Measurements from ENCODE around the gene MAL.

Gene MAL

GRCh38 chr2:95057535-95058370 lies 32.2 kb downstream of the MAL start:
- no peaks in the 10 kb centered on the region for H3K36me3 ChIP-seq (ENCODE audit: low read depth)
- no peak for ATAC-seq (ENCODE audit: low read depth)
- H3K4me3 ChIP-seq (ENCODE audit: severe bottlenecking): no peak overlapping the region
- DNase-seq (ENCODE audit: low spot score): no peak
- no peaks in the 10 kb centered on the region for H3K9me3 ChIP-seq (ENCODE audit: severe bottlenecking)
- no peaks in the 10 kb centered on the region for H3K27me3 ChIP-seq (ENCODE audit: insufficient read depth, poor library complexity, severe bottlenecking)
- H3K4me1 ChIP-seq (ENCODE audit: insufficient read depth, poor library complexity, severe bottlenecking): no peaks in the 10 kb centered on the region
- H3K27ac ChIP-seq (ENCODE audit: poor library complexity, severe bottlenecking): no peak overlapping the region
- no peak for TF ChIP-seq CTCF (IDR thresholded peaks at IDR 0.05; ENCODE audit: poor library complexity, severe bottlenecking)

GRCh38 chr2:95058466-95058988 lies 33.0 kb downstream of the MAL start:
- no peak for DNase-seq (ENCODE audit: low spot score)
- H3K36me3 ChIP-seq (ENCODE audit: low read depth): no peaks in the 10 kb centered on the region
- no peak for ATAC-seq (ENCODE audit: low read depth)
- TF ChIP-seq CTCF (IDR thresholded peaks at IDR 0.05; ENCODE audit: poor library complexity, severe bottlenecking): no peak
- no peak overlapping the region for H3K4me3 ChIP-seq (ENCODE audit: severe bottlenecking)
- no peak overlapping the region for H3K27ac ChIP-seq (ENCODE audit: poor library complexity, severe bottlenecking)
- H3K4me1 ChIP-seq (ENCODE audit: insufficient read depth, poor library complexity, severe bottlenecking): no peaks in the 10 kb centered on the region
- H3K9me3 ChIP-seq (ENCODE audit: severe bottlenecking): no peaks in the 10 kb centered on the region
- H3K27me3 ChIP-seq (ENCODE audit: insufficient read depth, poor library complexity, severe bottlenecking): no peaks in the 10 kb centered on the region

GRCh38 chr2:95058989-95059641 lies 33.6 kb downstream of the MAL start:
- no peaks in the 10 kb centered on the region for H3K27me3 ChIP-seq (ENCODE audit: insufficient read depth, poor library complexity, severe bottlenecking)
- no peak overlapping the region for H3K27ac ChIP-seq (ENCODE audit: poor library complexity, severe bottlenecking)
- no peak overlapping the region for H3K4me3 ChIP-seq (ENCODE audit: severe bottlenecking)
- no peaks in the 10 kb centered on the region for H3K9me3 ChIP-seq (ENCODE audit: severe bottlenecking)
- TF ChIP-seq CTCF (IDR thresholded peaks at IDR 0.05; ENCODE audit: poor library complexity, severe bottlenecking): no peak
- no peak for DNase-seq (ENCODE audit: low spot score)
- ATAC-seq (ENCODE audit: low read depth): no peak
- no peaks in the 10 kb centered on the region for H3K4me1 ChIP-seq (ENCODE audit: insufficient read depth, poor library complexity, severe bottlenecking)
- no peaks in the 10 kb centered on the region for H3K36me3 ChIP-seq (ENCODE audit: low read depth)

- Histone ChIP-seq H3K9me3 (ENCODE audit: severe bottlenecking) (no peaks in the 10 kb centered on the region), H3K36me3 (ENCODE audit: low read depth) (no peaks in the 10 kb centered on the region), H3K27me3 (ENCODE audit: insufficient read depth, poor library complexity, severe bottlenecking) (no peaks in the 10 kb centered on the region), H3K4me1 (ENCODE audit: insufficient read depth, poor library complexity, severe bottlenecking) (no peaks in the 10 kb centered on the region), H3K27ac (ENCODE audit: poor library complexity, severe bottlenecking) (no peak overlapping the region), H3K4me3 (ENCODE audit: severe bottlenecking) (no peak overlapping the region)
- no peak for TF ChIP-seq CTCF (IDR thresholded peaks at IDR 0.05; ENCODE audit: poor library complexity, severe bottlenecking)
- DNase-seq (ENCODE audit: low spot score) (no peak), ATAC-seq (ENCODE audit: low read depth) (no peak)
These were observed 34.3 kb downstream of the MAL start for GRCh38 chr2:95059656-95060370.

All from RWPE2 (cell line).